LoVo (cell line): ENCODE measurements around the gene NELL1.

Source experiments
- DNase-seq: peaks from one replicate; pipeline ENCODE4 v3.0.0-alpha.2; 2016; ENCODE audit warnings: low spot score

NELL1 gene

DNA sequence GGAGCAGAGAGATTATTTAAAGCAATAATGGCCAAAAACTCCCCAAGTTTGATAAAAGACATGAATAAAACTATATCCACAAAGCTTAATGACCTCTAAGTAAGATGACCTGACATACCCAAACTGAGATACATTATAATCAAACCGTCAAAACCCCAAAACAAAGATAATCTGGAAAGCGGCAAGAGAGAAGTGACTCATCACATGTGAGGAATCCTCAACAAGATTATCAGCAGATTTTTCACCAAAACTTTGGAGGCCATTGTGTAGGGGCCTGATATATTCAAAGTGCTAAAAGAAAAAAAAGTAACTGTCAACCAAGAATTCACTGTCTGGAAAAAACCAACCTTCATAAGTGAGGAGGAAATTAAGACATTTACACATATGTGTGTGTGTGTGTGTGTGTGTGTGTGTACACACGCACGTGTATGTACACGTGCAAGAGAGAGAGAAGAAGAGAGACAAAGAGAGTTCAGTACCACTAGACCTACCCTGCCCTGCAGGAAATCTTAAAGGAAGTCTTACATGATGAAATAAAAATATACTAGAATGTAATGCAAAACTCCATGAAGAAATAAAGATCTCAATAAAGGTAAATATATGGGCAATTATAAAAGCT, 752.4 kb downstream of the NELL1 start:
- DNase-seq, result no peak

DNA sequence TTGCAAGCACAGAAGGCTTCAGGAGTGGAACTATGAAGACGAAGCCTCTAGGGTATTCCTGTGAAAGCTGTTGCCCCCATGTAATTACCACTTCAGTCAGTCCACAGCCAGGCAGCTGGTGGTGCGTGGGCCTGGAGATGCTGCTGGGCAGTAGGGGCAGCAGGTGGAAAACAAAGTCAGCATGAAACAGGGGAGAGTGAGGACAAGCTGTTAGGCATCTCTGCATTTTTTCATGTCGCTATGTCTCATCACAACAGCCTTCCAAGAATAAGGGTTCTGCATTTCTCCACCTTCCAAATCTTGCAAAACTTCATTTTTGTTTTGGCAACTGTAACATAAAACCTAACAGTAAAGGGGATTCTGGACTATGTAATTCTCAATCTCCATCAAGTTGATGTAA, 757.5 kb downstream of the NELL1 start:
- DNase-seq, result no peak

DNA sequence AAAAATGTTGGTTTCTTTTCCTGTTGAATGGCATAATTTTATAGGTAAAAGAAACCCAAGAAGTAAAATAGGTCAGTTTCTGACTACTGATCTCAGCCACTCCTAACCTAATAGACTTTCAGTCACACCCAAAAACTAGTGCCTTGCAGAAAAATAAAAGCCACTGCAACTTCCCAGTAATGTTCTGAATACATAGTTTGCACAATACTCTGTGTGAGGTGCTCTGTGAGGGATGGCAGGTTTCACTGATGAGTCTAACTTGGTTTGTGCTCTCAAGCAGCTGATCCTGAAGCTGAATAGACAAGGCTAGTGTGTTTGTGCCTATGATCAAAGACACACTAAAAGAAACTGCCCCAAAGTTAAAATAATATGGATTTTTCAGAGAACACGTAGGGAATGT, 758.3 kb downstream of the NELL1 start:
- DNase-seq, result no peak

DNA sequence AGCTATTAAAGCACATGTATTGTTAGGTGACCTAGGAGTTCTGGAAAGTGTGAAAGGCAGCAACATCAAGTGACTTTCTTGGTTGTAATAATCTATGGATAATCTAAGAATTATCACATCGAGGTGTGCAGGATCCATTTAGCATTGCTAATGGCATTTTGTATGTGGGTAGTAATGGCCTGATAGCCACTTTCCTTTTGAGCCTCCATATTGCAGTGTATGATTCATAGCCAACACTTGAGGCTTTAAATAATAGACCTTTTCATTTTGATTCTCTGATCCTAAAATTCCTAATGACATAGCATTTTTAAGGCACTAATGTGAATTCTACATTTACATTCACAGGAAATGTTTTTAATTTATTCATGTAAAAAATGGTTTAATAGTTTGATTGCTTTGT, 759.4 kb downstream of the NELL1 start:
- no peak for DNase-seq

DNA sequence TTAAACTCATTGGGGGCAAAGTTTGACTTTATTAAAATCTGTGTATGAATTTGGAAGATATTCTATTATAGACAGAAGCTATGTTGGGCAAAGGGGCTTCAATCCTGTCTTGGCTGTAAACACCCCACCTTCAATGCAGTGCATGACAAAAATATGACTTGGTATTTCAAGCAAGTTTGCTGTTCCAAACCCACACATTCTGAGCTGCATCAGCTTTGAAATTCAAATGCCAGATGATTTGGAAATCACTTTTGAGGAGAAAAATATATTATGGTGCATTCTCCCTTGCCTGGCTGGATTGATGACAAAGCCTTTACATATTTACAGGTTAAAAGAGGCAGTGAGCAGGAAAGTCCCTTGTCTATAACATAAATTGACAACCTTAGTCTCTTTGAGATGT, 760.0 kb downstream of the NELL1 start:
- no peak for DNase-seq

DNA sequence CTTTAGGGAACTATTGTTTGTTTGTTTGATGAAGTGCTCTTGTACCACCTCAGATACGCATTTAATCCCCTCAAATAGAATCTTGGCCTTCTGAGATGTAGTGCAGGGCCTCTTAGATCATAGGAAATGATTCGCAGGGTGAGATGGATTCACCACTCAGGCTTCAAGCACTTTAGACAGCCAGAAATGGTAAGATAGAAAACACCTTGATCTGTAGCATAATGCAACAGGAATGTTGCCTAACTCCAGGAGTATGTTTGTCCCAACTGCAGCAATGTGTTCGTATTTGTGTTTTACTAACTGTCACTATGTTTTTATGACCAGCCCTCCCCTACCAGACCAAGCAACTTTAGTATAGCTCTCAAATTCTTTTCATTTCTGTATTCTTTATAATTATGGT, 761.2 kb downstream of the NELL1 start:
- no peak for DNase-seq

DNA sequence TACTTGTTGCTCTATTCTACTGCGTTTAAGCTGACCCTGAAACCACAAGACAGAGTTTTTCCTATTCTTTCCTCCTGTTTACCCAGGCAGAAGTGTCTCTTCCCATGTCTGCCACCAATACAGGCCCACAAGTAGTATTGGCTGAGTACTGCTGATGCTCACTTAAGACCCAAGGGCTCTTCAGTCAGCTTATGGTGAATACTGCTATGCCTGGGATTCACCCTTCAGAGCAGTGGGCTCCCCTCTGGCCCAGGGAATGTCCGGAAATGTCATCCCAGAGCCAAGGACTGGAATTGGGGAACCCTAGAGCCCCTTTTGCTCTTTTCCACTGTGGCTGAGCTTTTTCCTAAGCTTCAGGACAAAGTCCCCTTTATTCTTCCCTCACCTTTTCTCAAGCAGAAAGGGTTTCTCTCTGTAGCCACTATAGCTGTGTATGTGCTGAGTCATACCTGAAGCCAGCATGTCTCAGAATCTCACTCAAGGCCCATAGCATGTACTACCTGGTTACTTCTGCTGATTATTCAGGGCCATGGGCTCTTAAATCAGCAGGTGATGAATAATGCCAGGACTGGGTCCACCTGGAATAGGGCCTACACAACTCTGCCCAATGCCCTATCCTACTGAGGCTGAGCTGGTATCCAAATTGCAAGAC, 777.7 kb downstream of the NELL1 start:
- no peak for DNase-seq

DNA sequence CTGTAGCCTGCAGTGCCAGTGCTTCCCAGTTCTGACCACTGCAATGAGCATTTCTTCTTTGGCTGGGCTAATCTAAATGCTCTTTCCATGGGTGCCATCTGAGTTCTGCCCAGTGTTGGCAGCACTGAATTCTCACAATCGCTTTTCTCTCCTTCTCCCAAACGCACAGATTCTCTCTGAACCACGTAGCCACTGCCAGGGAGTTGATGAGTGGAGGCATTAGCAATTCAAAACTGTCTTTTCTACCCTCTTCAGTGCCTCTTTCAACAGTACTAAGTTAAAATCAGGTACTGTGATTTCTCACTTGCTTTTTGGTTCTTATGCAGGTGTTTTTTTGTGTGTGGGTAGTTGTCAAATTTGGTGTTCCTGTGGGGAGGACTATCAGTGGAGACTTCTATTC, 778.5 kb downstream of the NELL1 start:
- DNase-seq, result no peak

DNA sequence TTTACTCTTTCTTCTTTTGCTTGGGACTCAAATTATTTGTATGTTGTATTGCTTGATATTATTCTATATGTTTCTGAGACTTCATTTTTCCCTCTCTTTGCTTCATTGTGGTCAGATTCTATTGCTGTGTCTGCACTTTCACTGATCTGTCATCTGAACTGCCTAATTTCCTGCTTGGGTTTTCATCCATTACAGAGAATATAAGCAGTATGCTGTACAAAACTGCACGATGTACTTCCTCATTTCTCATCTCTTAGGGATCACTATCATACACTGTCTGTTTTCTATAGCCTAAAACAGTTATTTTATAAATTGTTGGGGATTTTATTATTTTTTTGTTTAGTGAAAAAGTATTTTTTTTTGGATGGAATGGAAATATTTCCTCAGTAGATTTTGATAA, 786.8 kb downstream of the NELL1 start:
- no peak for DNase-seq

DNA sequence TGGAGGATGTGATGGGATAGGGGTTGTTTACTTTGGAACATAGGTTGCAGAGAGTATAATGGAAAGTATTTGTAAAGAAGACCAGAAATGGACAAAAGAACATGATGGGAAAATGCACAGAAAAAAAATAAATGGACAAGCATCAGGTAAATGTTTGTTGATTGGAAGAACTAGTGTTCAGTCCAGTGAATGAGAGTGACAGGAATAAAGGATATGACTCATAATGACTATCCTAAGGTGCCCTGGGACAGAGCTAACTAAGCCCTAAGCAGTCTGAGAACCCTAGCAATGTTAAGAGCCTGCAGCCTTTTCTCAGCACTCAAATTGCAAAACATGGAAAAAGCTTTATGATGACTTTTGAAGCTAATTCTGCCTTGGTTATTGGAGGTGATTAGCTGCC, 790.7 kb downstream of the NELL1 start:
- DNase-seq, result no peak

DNA sequence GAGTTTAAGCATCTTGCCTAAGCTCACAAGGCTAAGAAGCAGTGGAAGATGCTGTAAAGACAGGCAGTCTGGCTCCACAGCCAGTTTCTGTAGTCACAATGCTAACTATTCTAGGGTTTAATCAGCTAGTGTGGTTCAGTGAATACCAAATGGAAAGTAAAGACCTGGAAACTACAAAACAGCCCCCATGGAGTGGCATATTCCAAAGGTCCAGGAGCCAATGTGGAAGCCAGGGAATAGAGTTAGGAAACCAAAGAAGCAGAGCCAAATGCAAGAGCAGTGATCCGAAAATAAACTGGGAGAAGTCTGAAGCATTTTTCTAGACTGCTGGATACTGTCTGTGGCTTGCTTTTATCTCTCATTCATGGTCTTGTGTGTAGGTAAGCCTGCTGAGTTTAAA, 792.3 kb downstream of the NELL1 start:
- DNase-seq, result no peak

DNA sequence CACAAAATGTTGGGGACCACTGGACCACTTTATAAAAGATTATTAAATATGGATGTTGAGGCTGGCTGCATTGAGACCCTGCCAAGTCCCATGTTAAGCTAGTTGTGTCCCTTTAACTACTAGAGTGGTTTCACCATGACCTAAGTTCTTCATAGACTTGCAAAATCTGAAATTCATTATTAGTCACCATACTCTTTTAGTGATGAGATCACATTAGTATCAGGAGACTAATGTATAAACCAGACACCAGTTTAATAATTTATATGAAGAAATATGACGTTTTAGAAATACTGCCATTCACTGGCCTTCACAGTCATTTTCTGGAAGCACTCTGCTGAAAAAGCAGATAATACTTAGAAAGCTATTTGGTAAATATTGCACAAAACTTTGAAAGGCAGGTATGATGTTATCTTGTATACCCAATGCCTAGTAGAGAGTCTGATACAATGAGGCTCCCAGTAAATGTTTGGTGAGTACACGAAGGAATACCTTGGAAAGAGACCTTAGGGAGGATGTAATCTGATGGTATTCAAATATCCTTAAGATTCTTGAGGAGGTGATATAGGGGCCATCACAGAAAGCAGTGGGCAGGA, 795.3 kb downstream of the NELL1 start:
- DNase-seq, result no peak

DNA sequence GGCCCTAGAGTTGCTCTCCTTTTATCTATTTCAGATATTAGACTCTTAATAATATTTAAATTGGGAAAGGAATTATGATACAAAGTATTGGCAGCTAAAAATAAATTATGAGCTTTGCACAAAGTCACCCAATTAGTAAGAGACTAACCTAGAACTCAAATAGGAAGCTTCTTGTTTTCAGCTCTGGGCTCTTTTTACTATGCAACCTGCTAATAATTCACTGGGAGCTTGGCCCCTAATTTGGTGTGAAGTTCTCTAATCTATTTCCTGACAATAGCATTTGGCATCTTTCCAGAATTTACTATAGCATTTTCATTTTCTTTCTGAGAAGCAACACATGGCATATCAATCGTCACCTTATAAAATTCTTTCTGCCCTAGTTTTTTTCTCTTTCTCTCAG, 795.8 kb downstream of the NELL1 start:
- no peak for DNase-seq

DNA sequence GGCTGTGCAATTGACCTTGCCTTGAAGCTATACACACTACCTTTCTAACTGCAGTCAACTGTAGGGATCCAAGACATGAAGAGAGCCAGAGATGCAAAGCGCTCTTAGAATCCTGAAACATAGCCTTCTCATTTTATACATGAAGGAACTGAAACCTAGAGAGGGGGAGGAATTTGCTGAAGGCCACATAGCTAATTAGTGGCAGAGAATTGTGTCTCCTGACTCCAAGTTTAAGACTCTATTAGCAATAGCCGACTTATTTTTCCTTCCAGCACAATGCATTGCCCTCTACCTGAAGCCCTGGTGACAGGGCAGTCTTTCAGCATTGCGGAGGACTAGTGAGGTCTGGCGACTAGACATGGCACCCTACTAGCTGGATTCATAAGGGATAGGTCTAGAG, 796.5 kb downstream of the NELL1 start:
- no peak for DNase-seq

DNA sequence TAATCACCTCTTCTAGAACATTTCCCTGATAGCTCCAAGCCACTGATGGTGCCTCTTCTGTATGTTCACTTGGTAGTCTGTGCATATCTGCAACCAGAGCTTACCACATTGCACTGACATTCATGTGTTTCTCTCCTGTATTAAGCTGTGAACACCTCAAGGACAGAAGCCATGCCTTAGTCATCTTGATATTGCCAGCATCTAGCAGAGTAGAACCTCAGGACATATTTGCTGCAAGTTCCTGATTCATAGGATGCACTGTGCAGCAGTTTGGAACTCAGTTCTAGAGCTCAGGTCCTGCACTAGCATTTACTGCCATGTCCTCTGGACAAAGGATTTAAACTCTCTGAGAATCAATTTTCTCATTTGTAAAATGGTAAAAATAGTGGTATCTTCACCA, 801.1 kb downstream of the NELL1 start:
- DNase-seq, result no peak

DNA sequence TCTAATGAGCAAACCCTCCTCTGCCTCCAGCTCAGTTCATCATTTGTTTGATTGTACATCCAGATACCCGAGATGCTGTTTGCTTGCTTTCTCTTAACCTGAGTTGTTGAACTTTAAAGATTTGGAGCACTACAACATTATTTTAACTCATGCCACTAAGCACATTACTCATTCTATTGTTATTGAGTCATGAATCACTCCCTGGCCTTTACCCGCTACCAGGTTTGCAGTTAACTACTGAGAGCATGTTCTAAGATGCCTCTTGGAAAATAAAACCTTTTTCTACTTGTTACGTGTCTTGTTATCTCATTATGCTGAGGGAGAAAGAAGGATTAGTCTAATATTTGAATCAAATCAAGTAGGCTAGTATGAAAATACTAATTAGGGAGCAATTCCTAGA, 802.9 kb downstream of the NELL1 start:
- no peak for DNase-seq

DNA sequence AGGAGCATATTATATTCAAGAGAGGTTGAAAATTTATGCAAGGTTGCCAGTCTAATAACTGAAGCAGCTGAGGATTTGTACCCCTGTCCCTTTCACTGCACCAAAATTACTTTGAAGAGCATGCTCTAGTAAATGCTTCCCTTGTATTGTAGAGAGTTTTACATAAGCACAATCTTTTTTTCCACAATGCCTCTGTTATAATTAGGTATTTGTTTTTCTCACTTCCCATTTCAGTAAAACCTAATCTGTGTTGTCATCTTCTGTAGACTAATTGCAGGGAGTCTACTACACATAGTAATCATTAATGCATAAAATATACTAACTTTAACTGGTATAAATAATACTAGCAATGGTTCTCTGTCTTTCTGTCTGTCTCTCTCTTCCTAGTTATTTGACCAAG, 805.1 kb downstream of the NELL1 start:
- DNase-seq, result no peak

DNA sequence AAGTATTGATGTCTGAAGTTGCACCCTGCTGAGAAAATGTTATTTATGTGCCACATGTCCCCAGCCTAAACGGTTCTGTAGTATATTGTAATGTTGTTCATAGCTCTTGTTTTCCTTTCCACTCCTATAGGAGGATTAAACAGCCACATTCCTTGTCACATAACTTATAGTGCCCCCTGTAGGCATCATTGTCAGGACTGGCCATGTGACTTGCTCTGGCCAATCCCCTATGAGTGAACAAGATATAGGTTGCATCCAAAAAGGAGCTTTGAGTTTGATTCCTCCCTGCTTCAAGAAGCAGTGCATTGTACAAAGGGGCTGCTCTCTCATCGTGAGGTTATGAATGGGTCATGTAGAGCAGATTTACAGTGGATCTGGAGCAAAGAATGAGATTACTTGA, 805.9 kb downstream of the NELL1 start:
- DNase-seq, result no peak

DNA sequence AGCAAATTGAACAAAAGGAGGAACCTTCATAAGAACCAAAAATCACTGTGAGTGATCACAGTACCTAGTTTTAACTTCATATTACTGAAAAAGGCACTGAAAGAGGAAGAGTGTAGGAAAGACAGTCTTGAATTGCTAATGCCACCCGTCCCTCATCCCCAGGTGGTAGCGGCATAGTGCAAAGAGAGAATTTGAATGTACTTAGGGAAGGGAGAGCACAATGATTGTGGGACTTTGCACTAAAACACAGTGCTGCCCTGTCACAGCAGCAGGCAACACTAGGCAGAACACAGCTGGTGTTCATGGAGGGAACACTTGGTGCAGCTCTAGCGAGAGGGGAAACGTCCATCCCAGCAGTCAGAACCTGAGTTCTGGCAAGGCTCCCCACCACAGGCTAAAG, 807.2 kb downstream of the NELL1 start:
- no peak for DNase-seq

DNA sequence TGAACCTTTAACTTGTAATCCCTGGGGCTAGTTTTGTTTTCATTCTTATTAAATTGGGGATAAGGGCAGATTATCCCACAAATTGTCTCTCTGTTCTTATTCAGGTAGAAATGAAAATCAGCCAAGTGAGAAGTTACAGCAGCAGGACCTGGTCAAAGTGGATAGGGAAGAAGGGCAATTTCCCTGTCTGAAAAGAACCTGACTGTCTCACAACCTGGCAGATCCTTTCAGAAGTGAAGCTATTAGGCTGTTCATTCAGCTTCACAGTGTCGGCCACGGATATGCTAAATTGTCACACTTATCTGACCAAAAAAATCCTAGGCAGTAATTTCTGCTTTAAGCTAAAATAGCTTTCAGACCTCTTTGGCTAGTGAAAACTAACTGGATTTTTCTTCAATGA, 810.9 kb downstream of the NELL1 start:
- no peak for DNase-seq

DNA sequence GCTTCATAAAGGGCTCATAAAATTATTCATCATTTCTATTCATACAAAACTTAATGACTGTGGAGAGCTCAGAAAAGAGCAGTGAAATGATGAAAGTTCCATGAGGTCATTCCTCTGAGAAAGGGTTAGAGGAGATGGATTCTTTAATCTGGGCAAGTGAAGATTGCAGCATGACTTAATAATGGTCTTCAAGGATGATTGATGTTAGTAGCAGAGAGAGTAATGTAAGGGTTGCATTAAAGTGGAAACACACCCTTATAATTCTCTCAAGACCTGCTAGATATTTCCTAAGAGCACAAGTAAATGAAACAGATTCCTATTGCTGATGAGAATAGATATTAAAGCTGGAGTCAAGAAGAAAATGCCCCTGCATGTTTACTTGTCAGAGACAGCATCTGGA, 811.9 kb downstream of the NELL1 start:
- DNase-seq, result no peak

DNA sequence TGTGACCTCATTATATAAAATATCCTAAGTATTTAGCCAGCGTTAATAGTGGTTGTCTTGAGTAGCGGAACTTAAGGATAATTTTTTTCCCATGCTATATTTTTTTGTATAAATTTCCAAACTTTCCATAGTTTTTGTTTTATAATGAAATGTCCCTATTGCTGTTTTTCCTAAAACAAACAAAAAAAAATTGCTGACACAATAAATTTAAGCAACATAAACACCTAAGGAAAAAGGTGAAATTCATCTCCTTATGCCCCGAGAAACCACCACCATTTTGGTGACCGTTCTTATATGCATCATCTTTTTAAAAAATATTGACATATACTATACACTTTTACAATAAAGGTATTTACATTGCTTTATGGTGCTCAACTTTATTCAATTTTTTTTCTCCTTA, 814.7 kb downstream of the NELL1 start:
- DNase-seq, result no peak

DNA sequence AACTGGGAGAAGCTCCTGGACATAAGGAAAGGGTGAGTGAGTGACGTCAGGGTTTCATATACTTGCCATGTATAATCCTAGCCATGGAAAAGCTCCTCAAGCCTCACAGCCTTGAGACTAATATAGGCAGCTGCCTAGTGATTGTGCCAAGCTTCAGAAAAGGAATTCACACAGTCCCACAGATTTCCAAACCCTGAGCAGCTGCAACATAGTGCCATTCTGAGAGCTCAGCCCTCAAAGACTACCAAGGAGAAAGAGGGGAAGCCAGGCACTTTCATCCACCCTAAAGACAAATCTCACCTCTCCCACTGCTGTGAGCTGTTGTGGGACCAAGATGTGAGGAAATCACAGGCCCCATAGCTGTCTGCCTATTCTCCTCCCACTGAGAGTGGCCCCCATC, 815.6 kb downstream of the NELL1 start:
- DNase-seq, result no peak

DNA sequence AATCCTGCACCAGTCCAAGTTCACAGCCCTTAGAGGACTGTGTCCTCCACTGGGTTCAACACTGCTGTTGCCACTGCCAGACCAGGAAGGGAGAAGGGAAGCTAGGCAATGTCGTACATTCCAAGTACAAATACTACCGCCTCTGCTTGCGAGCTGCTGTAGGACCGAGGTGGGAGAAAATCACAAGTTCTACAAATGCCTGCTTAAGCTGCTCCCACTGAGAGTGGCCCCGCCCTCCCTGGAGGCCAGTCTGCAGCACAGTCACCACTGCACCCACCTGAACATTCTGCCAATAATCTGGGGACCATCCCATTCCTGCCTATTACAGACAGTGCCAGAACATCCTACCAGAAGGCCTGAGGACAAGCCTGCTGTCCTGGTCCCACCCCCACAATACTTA, 816.0 kb downstream of the NELL1 start:
- no peak for DNase-seq
